ENCODE results near the gene NTRK1.

DNA sequence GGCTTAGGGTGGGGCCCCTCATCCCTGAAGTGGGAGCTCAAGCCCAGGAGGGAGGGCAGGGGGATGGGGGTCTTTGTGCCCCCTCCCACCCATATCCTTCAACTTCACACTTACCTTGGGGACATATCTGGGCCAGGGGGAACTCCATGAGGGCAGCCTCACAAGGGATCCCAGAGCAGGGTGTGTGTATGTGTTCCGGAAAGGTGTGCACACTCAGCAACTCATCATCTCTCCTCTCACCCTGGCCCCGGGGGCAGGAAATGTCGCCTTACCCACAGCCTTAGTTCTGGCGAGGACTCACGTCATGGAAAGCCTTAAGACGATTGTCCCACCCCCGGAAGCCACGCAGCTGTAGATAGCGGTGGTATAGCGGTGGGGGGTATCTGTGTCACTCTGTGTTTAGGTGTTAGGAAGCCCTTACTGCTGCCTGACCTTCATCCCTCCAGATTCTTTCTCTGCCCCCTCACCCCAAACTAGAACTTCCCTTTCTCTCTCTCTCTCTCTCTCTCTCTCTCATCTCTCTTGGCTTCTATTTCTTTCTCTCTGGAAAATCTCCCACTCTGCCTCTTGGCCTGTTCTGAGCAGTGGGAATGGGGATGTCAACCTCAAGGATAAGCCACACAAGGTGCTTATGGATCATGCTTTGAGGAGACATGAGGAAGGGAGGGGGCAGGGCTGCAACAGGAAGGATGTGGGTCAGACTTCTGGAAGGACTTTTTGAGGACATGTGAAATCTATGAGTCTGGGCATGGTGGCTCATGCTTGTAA lies 43.9 kb upstream of the NTRK1 start, which contains the start of gene SH2D2A:
- TF ChIP-seq, protein P1, sequence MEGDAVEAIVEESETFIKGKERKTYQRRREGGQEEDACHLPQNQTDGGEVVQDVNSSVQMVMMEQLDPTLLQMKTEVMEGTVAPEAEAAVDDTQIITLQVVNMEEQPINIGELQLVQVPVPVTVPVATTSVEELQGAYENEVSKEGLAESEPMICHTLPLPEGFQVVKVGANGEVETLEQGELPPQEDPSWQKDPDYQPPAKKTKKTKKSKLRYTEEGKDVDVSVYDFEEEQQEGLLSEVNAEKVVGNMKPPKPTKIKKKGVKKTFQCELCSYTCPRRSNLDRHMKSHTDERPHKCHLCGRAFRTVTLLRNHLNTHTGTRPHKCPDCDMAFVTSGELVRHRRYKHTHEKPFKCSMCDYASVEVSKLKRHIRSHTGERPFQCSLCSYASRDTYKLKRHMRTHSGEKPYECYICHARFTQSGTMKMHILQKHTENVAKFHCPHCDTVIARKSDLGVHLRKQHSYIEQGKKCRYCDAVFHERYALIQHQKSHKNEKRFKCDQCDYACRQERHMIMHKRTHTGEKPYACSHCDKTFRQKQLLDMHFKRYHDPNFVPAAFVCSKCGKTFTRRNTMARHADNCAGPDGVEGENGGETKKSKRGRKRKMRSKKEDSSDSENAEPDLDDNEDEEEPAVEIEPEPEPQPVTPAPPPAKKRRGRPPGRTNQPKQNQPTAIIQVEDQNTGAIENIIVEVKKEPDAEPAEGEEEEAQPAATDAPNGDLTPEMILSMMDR (IDR thresholded peaks at IDR 0.05): no peak
- no peak for TF ChIP-seq POLR2A (IDR thresholded peaks at IDR 0.05)

All from lower leg skin (tissue), 3 donors.